Inferior parietal cortex (tissue), 1 donor: ENCODE measurements around the gene FAM3B.

ENCODE experiments used
- DNase-seq: peaks from one replicate; pipeline ENCODE4 v3.0.0-alpha.2; 2016; ENCODE audit errors: extremely low spot score

Gene FAM3B

GRCh38 chr21:41319273-41319672 is 2.7 kb downstream of the FAM3B start:
- DNase-seq: no peak

- no peak for DNase-seq
These were observed 4.8 kb downstream of the FAM3B start for GRCh38 chr21:41321211-41321907.

- no peak for DNase-seq
These were observed 5.4 kb downstream of the FAM3B start for GRCh38 chr21:41321908-41322495.

GRCh38 chr21:41322496-41323382 is 6.1 kb downstream of the FAM3B start:
- no peak for DNase-seq

- no peak for DNase-seq
These were observed 8.7 kb downstream of the FAM3B start for GRCh38 chr21:41325138-41325912.

GRCh38 chr21:41326414-41327080 is 9.9 kb downstream of the FAM3B start:
- DNase-seq: no peak

- DNase-seq: no peak
These were observed 11.2 kb downstream of the FAM3B start for GRCh38 chr21:41327753-41328152.

GRCh38 chr21:41328660-41329607 is 12.3 kb downstream of the FAM3B start:
- no peak for DNase-seq

- no peak for DNase-seq
These were observed 17.2 kb downstream of the FAM3B start for GRCh38 chr21:41333752-41334151.

- DNase-seq: no peak
These were observed 20.9 kb downstream of the FAM3B start for GRCh38 chr21:41337515-41337914.

GRCh38 chr21:41338455-41338854 is 21.9 kb downstream of the FAM3B start:
- no peak for DNase-seq

- DNase-seq: no peak
These were observed 25.4 kb downstream of the FAM3B start for GRCh38 chr21:41342035-41342434.

- DNase-seq: no peak
These were observed 27.5 kb downstream of the FAM3B start for GRCh38 chr21:41344146-41344545.

GRCh38 chr21:41345356-41345755 is 28.8 kb downstream of the FAM3B start:
- DNase-seq: no peak

GRCh38 chr21:41345934-41346685 is 29.5 kb downstream of the FAM3B start:
- no peak for DNase-seq

- DNase-seq: no peak
These were observed 30.2 kb downstream of the FAM3B start for GRCh38 chr21:41346758-41347157.

- no peak for DNase-seq
These were observed 31.8 kb downstream of the FAM3B start for GRCh38 chr21:41348434-41348833.

GRCh38 chr21:41349126-41349525 is 32.5 kb downstream of the FAM3B start:
- peak; percentile 19 for DNase-seq

GRCh38 chr21:41349619-41350390 is 33.2 kb downstream of the FAM3B start:
- DNase-seq: no peak
